Mononuclear cell (primary cell): Measurements from ENCODE around the gene LEPROT. TPM values are rescaled to one million over a fixed set of nuclear protein-coding genes. Genes with fewer than 3 reads are reported as not detected.
"Not testable (repeated sequence)": the region's sequence is repeated elsewhere in the genome, so short reads cannot be mapped to it uniquely, and the experiment has no call there.

Source experiments
- H3K27me3 ChIP-seq: 2 replicates; pipeline ENCODE4 v1.6.0; 2011; ENCODE audit warnings: low read length, control low read depth; ENCODE audit not compliant: insufficient read depth
- H3K4me1 ChIP-seq: 2 replicates; pipeline ENCODE4 v1.5.1; 2011; ENCODE audit warnings: mild to moderate bottlenecking, low read length, control low read depth; ENCODE audit not compliant: insufficient read depth
- H3K4me3 ChIP-seq: 2 replicates; pipeline ENCODE4 v1.5.1; 2011; ENCODE audit warnings: mild to moderate bottlenecking, low read length, moderate library complexity
- H3K9me3 ChIP-seq: 2 replicates; pipeline ENCODE4 v1.5.1; 2011; ENCODE audit warnings: low read depth, mild to moderate bottlenecking, control low read depth, low read length
- total RNA-seq: library from RNA; depleted of rRNA; stranded (reverse); fragments of >200 nt; gene quantifications from one replicate; pipeline ENCODE4 v1.2.3, GENCODE V29; 2012

Gene LEPROT
- total RNA-seq, 1 donor = 36.8 TPM

GRCh38 chr1:65441464-65441863, 21.0 kb downstream of the LEPROT start:
- H3K27me3 ChIP-seq = no peaks in the 10 kb centered on the region
- no peak overlapping the region for H3K4me3 ChIP-seq
- no peaks in the 10 kb centered on the region for H3K9me3 ChIP-seq
- H3K4me1 ChIP-seq = no peaks in the 10 kb centered on the region

GRCh38 chr1:65442442-65442841, 22.0 kb downstream of the LEPROT start:
- no peaks in the 10 kb centered on the region for H3K4me1 ChIP-seq
- H3K4me3 ChIP-seq = no peak overlapping the region
- no peaks in the 10 kb centered on the region for H3K9me3 ChIP-seq
- no peaks in the 10 kb centered on the region for H3K27me3 ChIP-seq

DNA sequence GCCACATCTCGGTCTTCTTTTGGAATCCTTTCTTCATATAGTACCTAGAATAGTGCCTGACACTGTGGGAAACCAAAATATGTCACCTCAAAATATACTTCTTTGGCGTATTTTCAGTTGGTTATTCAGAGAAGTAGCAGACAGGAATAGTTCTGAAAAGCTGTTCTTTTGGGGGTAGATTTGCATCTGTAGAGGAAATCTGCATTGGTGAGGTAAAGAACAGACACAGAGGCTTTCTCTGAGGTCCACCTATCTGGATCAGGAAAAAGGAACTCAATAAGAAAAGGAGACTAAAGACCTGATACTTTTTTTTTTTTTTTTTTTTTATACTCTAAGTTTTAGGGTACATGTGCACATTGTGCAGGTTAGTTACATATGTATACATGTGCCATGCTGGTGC, 23.2 kb downstream of the LEPROT start:
- Histone ChIP-seq H3K4me1 (no peaks in the 10 kb centered on the region), H3K27me3 (no peaks in the 10 kb centered on the region), H3K4me3 (no peak overlapping the region), H3K9me3 (no peaks in the 10 kb centered on the region)

- Histone ChIP-seq H3K4me1 (no peaks in the 10 kb centered on the region), H3K27me3 (no peaks in the 10 kb centered on the region), H3K4me3 (no peak overlapping the region), H3K9me3 (no peaks in the 10 kb centered on the region)
Measured at GRCh38 chr1:65444128-65444640, 23.7 kb downstream of the LEPROT start.

GRCh38 chr1:65445837-65446236, 25.4 kb downstream of the LEPROT start:
- Histone ChIP-seq H3K9me3 (no peaks in the 10 kb centered on the region), H3K4me1 (no peaks in the 10 kb centered on the region), H3K4me3 (no peak overlapping the region), H3K27me3 (no peaks in the 10 kb centered on the region)

GRCh38 chr1:65449214-65449823, 28.9 kb downstream of the LEPROT start:
- H3K4me1 ChIP-seq = no peaks in the 10 kb centered on the region
- no peaks in the 10 kb centered on the region for H3K27me3 ChIP-seq
- no peak overlapping the region for H3K4me3 ChIP-seq
- no peaks in the 10 kb centered on the region for H3K9me3 ChIP-seq

DNA sequence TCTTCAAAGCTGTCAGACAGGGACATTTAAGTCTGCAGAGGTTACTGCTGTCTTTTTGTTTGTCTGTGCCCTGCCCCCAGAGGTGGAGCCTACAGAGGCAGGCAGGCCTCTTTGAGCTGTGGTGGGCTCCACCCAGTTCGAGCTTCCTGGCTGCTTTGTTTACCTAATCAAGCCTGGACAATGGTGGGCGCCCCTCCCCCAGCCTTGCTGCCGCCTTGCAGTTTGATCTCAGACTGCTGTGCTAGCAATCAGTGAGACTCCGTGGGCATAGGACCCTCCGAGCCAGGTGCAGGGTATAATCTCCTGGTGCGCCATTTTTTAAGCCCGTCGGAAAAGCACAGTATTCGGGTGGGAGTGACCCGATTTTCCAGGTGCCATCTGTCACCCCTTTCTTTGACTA, 35.2 kb downstream of the LEPROT start:
- not testable (repeated sequence) for H3K9me3 ChIP-seq, H3K27me3 ChIP-seq, H3K4me1 ChIP-seq, H3K4me3 ChIP-seq

DNA sequence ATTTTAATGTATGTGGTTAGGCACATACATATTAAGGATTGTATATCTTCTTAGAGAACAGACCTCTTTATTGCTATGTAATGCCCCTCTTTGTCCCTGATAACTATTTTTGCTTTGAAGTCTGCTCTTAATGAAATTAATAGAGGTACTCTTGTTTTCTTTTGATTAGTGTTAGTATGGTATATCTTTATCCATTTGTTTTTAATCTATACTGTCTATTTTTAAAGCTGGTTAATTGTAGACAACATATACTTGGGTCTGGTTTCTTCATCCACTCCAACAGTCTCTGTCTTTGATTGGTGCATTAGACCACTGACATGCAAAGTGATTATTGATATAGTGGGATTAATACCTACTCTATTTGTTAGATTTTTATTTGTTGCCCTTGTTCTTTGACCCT, 36.0 kb downstream of the LEPROT start:
- Histone ChIP-seq H3K4me1 (no peaks in the 10 kb centered on the region), H3K27me3 (no peaks in the 10 kb centered on the region), H3K9me3 (no peaks in the 10 kb centered on the region), H3K4me3 (no peak overlapping the region)

GRCh38 chr1:65457868-65458267, 37.4 kb downstream of the LEPROT start:
- H3K4me1 ChIP-seq = no peaks in the 10 kb centered on the region
- no peaks in the 10 kb centered on the region for H3K27me3 ChIP-seq
- no peak overlapping the region for H3K4me3 ChIP-seq
- H3K9me3 ChIP-seq = no peaks in the 10 kb centered on the region

DNA sequence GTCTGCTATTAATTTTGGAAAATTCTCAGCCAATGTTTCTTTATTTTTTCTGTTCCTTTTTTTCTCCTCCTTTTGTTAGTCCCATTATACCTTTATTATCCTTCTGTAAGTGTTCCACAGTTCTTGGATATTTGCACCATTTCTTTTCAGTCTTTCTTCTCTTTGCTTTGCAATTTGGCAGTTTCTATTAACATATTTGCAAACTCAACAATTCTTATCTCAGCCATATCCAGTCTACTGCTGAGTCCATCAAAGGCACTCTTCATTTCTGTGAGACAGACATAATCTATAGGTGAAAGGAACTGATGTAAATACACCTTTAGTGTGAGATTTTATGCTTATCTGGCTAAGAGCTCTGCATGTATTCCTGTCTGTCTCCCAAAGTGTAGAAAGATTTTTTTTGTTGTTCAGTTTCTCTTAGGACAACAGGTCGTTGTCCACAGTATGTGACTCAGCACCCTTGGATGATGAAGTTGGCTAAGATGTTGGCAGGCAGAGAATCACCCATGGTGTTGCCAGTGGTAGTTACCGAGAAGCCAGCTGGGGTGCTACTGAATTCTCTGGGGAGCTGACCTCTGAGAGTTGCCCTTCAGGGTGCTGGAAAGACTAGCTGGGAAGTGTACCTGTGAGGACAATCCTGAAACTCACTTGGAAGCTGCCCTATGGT, 38.4 kb downstream of the LEPROT start:
- Histone ChIP-seq H3K4me1 (no peaks in the 10 kb centered on the region), H3K9me3 (no peaks in the 10 kb centered on the region), H3K27me3 (no peaks in the 10 kb centered on the region), H3K4me3 (no peak overlapping the region)

DNA sequence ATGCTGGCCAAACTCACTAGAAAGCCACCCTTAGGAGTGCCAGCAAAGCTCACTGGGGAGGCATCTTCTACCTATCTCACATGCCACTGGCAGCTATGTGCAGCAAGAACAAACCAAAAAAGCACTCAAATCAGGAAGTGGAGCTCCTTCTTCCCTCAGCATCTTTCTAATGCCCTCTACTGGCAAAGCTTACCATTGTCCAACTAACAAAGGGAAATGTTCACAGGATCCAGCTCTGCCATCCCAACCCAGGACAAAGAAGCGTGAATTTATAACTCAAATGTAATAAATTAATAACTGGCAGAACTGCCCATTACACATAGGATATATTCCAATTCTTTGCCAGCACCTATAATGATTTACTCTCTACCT, 38.9 kb downstream of the LEPROT start:
- no peaks in the 10 kb centered on the region for H3K4me1 ChIP-seq
- no peaks in the 10 kb centered on the region for H3K27me3 ChIP-seq
- no peak overlapping the region for H3K4me3 ChIP-seq
- H3K9me3 ChIP-seq = no peaks in the 10 kb centered on the region

GRCh38 chr1:65465837-65466236, 45.4 kb downstream of the LEPROT start:
- H3K4me1 ChIP-seq, H3K9me3 ChIP-seq, H3K4me3 ChIP-seq, H3K27me3 ChIP-seq: not testable (repeated sequence)

DNA sequence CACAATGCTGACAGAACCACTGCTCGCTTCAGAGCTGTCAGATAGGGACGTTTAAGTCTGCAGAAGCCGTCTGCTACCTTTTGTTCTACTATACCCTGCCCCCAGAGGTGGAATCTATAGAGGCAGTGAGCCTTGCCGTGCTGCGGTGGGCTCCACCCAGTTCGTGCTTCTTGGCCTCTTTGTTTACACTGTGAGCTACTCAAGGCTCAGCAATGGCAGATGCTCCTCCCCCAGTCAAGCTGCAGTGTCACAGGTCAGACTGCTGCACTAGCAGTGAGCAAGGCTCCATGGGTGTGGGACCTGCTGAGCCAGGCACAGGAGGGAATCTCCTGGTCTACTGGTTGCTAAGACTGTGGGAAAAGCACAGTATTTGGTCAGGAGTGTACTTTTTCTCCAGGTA, 47.1 kb downstream of the LEPROT start:
- Histone ChIP-seq H3K4me1 (no peaks in the 10 kb centered on the region), H3K9me3 (no peaks in the 10 kb centered on the region), H3K4me3 (no peak overlapping the region), H3K27me3 (no peaks in the 10 kb centered on the region)

GRCh38 chr1:65469126-65469888, 48.8 kb downstream of the LEPROT start:
- H3K9me3 ChIP-seq = no peaks in the 10 kb centered on the region
- H3K27me3 ChIP-seq = no peaks in the 10 kb centered on the region
- H3K4me1 ChIP-seq = no peaks in the 10 kb centered on the region
- no peak overlapping the region for H3K4me3 ChIP-seq

DNA sequence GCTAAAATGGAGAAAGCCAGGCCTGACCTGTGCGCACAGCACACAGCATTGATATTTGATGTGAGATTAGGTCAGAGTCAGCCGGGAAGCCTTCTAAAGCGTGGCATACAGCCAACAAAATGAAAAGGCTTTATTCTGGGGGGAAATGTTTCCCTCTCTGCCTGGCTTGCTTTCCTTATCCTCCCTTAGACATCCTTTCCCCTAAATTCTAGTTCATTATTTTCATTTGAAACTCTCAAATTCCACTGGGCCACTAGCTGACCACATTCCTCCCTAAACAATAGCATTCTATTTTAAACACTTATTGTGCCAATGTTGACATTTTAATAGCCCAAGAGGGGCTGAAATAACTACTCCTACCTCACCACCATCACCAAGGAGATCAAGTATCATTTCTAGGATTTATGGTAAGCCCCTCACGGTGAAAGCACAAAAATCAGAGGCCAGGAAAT, 49.4 kb downstream of the LEPROT start:
- Histone ChIP-seq H3K27me3 (no peaks in the 10 kb centered on the region), H3K4me1 (no peaks in the 10 kb centered on the region), H3K4me3 (no peak overlapping the region), H3K9me3 (no peaks in the 10 kb centered on the region)
